Renal cortical epithelial cell (primary cell): ENCODE data around the gene CCDC89. TPM values are rescaled to one million over a fixed set of nuclear protein-coding genes. Genes with fewer than 3 reads are reported as not detected.
A peak's percentile ranks its signal among the peaks of the same experiment; 100 is the strongest.
"Not testable (repeated sequence)": the region's sequence is repeated elsewhere in the genome, so short reads cannot be mapped to it uniquely, and the experiment has no call there.

Experiments
- DNase-seq: peaks from one replicate; pipeline ENCODE4 v3.0.0-alpha.2; 2011; ENCODE audit warnings: low read depth
- total RNA-seq: library from RNA; depleted of rRNA; stranded (reverse); fragments of >200 nt; gene quantifications from 2 replicates; pipeline ENCODE4 v1.2.3, GENCODE V29; 2014

The CCDC89 gene
- total RNA-seq, 1 donor from 2014 or later: 5.8 TPM

GRCh38 chr11:85694385-85694980, 8.5 kb upstream of the CCDC89 start:
- DNase-seq: peak; percentile 68

GRCh38 chr11:85685125-85685819, 723 bp downstream of the CCDC89 start:
- DNase-seq: no peak

- DNase-seq: no peak
Measured at GRCh38 chr11:85682330-85683305, 3.4 kb downstream of the CCDC89 start.

GRCh38 chr11:85680897-85681296, 5.1 kb downstream of the CCDC89 start:
- DNase-seq: no peak

- no peak for DNase-seq
Measured at GRCh38 chr11:85679576-85679975, 6.4 kb downstream of the CCDC89 start.

- DNase-seq: no peak
Measured at GRCh38 chr11:85673393-85673792, 12.6 kb downstream of the CCDC89 start.

GRCh38 chr11:85672105-85672902, 13.7 kb downstream of the CCDC89 start:
- no peak for DNase-seq

- DNase-seq: not testable (repeated sequence)
Measured at GRCh38 chr11:85670949-85671663, 14.9 kb downstream of the CCDC89 start.

GRCh38 chr11:85668157-85668556, 17.8 kb downstream of the CCDC89 start:
- no peak for DNase-seq

GRCh38 chr11:85666687-85667086, 19.3 kb downstream of the CCDC89 start:
- DNase-seq: no peak

GRCh38 chr11:85665733-85666132, 20.3 kb downstream of the CCDC89 start:
- DNase-seq: peak; percentile 92

GRCh38 chr11:85664615-85665481, 21.1 kb downstream of the CCDC89 start, which contains the start of gene CREBZF:
CREBZF (minus strand) TSS chr11:85665129; CDS start chr11:85664875, 254 bp downstream.
- DNase-seq: peak; percentile 83

GRCh38 chr11:85663753-85664614, 22.0 kb downstream of the CCDC89 start:
- DNase-seq: peak; percentile 37

- no peak for DNase-seq
Measured at GRCh38 chr11:85663080-85663752, 22.8 kb downstream of the CCDC89 start.

- DNase-seq: no peak
Measured at GRCh38 chr11:85661972-85662664, 23.9 kb downstream of the CCDC89 start.

- no peak for DNase-seq
Measured at GRCh38 chr11:85658180-85658579, 27.8 kb downstream of the CCDC89 start.

- DNase-seq: no peak
Measured at GRCh38 chr11:85656777-85657176, 29.2 kb downstream of the CCDC89 start.

- DNase-seq: not testable (repeated sequence)
Measured at GRCh38 chr11:85654343-85654742, 31.7 kb downstream of the CCDC89 start.
